HepG2 (cell line): ENCODE measurements around the gene OTULINL. TPM values are rescaled to one million over a fixed set of nuclear protein-coding genes. Genes with fewer than 3 reads are reported as not detected.
A peak's percentile ranks its signal among the peaks of the same experiment; 100 is the strongest.

Source experiments
- ARNT2 ChIP-seq: sonication (generic); formaldehyde crosslinking; IDR thresholded peaks from 2 replicates; pipeline ENCODE4 v1.8.0; 2022; ENCODE audit warnings: mild to moderate bottlenecking, low read depth, missing genetic modification reagents, moderate library complexity
- ATF1 ChIP-seq: IDR thresholded peaks from 2 replicates; pipeline ENCODE4 v1.6.1; 2016; ENCODE audit warnings: mild to moderate bottlenecking, control low read depth
- POLR2A ChIP-seq, 2 experiments: IDR thresholded peaks; 2 replicates each; pipeline ENCODE4 v1.6.1; 2011; ENCODE audit warnings: low read depth in 2 of 2, low read length in 2 of 2, mild to moderate bottlenecking in 1 of 2, moderate library complexity in 1 of 2; ENCODE audit not compliant: insufficient read depth in 1 of 2
- THAP11 ChIP-seq: IDR thresholded peaks from 2 replicates; pipeline ENCODE4 v1.6.1; 2016; ENCODE audit warnings: missing biosample characterization, missing genetic modification reagents
- TOE1 ChIP-seq: sonication (generic); formaldehyde crosslinking; IDR thresholded peaks from 2 replicates; pipeline ENCODE4 v1.4.0; 2020; ENCODE audit warnings: mild to moderate bottlenecking, missing genetic modification reagents
- ZBTB3 ChIP-seq: sonication (generic); formaldehyde crosslinking; IDR thresholded peaks from 2 replicates; pipeline ENCODE4 v1.4.0; 2020; ENCODE audit warnings: low read depth, mild to moderate bottlenecking, moderate library complexity, missing genetic modification reagents, borderline replicate concordance
- ZNF235 ChIP-seq: sonication (generic); formaldehyde crosslinking; IDR thresholded peaks from 2 replicates; pipeline ENCODE4 v1.8.1; 2023; ENCODE audit warnings: mild to moderate bottlenecking, missing genetic modification reagents, borderline replicate concordance
- ZNF296 ChIP-seq: sonication (generic); formaldehyde crosslinking; conservative IDR thresholded peaks from 2 replicates; pipeline ENCODE4 v1.5.0; 2020; ENCODE audit warnings: mild to moderate bottlenecking, missing genetic modification reagents
- ZNF543 ChIP-seq: sonication (generic); formaldehyde crosslinking; IDR thresholded peaks from 2 replicates; pipeline ENCODE4 v1.4.0; 2020; ENCODE audit warnings: mild to moderate bottlenecking, missing genetic modification reagents
- ZNF572 ChIP-seq: sonication (generic); formaldehyde crosslinking; IDR thresholded peaks from 2 replicates; pipeline ENCODE4 v1.5.1; 2020; ENCODE audit warnings: mild to moderate bottlenecking, missing genetic modification reagents
- polyA plus RNA-seq, 8 experiments: library from polyadenylated mRNA; depleted of rRNA in 3 of 8; stranded (reverse) in 7 of 8; unstranded in 1 of 8; fragments of >200 nt; fragmentation: Illumina TruSeq in 4 of 8; extraction: Trizol in 4 of 8; gene quantifications; 2 replicates each; pipeline versions ENCODE4 v1.2.1 to v1.2.3, GENCODE V29; 2011 to 2016; ENCODE audit warnings: low read depth in 4 of 8, missing spikeins in 1 of 8, mixed read lengths in 1 of 8; ENCODE audit not compliant: insufficient read depth in 1 of 8
- total RNA-seq, 5 experiments: library from RNA; depleted of rRNA; stranded (reverse); fragments of >200 nt; fragmentation: Illumina TruSeq; extraction: Trizol; gene quantifications; 2 replicates each; pipeline ENCODE4 v1.2.3, GENCODE V29; 2016; ENCODE audit warnings: low read depth in 1 of 5
- TF ChIP-seq, protein P1 (sequence below): IDR thresholded peaks from 2 replicates; pipeline ENCODE4 v1.6.1; 2016; ENCODE audit warnings: low read depth, missing genetic modification reagents, missing compliant biosample characterization
- TF ChIP-seq, protein P2 (sequence below): sonication (generic); formaldehyde crosslinking; IDR thresholded peaks from 2 replicates; pipeline ENCODE4 v1.4.0; 2020; ENCODE audit warnings: missing genetic modification reagents, borderline replicate concordance
- TF ChIP-seq, protein P3 (sequence below): IDR thresholded peaks from 2 replicates; pipeline ENCODE4 v1.6.1; 2016; ENCODE audit warnings: low read depth, control low read depth
- TF ChIP-seq, protein P4 (sequence below): sonication (generic); formaldehyde crosslinking; IDR thresholded peaks from 2 replicates; pipeline ENCODE4 v1.5.0; 2020; ENCODE audit warnings: mild to moderate bottlenecking, missing genetic modification reagents, borderline replicate concordance
- TF ChIP-seq, protein P5 (sequence below): fragments of 450-650 bp; IDR thresholded peaks from 2 replicates; pipeline ENCODE4 v1.6.1; 2017

OTULINL gene
- total and polyA plus RNA-seq, 2 of the 13 experiments (the other 11 are each of a cell fraction or from before 2014, with no cell fraction given): 0.04 to 0.40 TPM

DNA sequence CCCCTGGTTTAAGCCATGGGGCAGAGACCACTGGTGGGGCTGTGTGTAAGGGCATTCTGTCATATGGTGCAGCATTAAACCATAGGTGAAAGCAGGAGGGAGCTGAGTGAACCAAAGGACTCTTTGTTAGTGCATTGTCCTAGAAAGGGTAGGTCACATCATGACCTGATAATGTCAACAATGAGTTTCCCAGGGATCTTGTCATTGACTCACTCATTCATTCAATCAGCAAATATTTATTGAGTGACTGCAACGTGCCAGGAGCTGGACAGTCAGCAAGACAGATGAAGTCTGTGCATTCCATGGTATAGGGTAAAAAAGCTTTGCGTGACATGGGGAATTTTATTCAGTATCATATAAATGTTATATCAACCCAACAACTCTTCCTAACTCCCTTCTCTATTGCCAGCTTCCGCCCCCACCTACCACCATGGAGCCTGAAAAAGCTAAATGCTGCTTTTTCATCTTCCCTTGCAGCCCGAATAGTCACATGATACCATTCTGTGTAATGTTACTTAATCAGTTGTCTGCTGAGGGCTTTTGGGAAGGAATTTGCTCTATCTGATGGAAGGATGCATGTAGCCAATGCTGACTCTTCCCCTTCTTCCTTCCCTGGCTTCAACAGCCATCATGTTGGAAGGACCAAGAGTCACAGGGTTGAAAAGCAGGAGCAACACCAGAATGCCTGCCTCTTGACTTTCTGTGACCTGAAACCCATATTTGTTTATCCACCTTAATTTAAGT, 11.5 kb upstream of the OTULINL start (continued):
- TF ChIP-seq, protein P1, sequence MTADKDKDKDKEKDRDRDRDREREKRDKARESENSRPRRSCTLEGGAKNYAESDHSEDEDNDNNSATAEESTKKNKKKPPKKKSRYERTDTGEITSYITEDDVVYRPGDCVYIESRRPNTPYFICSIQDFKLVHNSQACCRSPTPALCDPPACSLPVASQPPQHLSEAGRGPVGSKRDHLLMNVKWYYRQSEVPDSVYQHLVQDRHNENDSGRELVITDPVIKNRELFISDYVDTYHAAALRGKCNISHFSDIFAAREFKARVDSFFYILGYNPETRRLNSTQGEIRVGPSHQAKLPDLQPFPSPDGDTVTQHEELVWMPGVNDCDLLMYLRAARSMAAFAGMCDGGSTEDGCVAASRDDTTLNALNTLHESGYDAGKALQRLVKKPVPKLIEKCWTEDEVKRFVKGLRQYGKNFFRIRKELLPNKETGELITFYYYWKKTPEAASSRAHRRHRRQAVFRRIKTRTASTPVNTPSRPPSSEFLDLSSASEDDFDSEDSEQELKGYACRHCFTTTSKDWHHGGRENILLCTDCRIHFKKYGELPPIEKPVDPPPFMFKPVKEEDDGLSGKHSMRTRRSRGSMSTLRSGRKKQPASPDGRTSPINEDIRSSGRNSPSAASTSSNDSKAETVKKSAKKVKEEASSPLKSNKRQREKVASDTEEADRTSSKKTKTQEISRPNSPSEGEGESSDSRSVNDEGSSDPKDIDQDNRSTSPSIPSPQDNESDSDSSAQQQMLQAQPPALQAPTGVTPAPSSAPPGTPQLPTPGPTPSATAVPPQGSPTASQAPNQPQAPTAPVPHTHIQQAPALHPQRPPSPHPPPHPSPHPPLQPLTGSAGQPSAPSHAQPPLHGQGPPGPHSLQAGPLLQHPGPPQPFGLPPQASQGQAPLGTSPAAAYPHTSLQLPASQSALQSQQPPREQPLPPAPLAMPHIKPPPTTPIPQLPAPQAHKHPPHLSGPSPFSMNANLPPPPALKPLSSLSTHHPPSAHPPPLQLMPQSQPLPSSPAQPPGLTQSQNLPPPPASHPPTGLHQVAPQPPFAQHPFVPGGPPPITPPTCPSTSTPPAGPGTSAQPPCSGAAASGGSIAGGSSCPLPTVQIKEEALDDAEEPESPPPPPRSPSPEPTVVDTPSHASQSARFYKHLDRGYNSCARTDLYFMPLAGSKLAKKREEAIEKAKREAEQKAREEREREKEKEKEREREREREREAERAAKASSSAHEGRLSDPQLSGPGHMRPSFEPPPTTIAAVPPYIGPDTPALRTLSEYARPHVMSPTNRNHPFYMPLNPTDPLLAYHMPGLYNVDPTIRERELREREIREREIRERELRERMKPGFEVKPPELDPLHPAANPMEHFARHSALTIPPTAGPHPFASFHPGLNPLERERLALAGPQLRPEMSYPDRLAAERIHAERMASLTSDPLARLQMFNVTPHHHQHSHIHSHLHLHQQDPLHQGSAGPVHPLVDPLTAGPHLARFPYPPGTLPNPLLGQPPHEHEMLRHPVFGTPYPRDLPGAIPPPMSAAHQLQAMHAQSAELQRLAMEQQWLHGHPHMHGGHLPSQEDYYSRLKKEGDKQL (CRISPR knock-in tag): peak; percentile 90
- TF ChIP-seq ZNF572 (CRISPR knock-in tag) (no peak), ZNF543 (CRISPR knock-in tag) (no peak), ZNF235 (no peak), ATF1 (CRISPR knock-in tag) (no peak), ZNF296 (no peak), POLR2A (IDR thresholded peaks at IDR 0.05; ENCODE audit: insufficient read depth in 1 of 2, low read depth in 2 of 2, low read length in 2 of 2) (no peak), TOE1 (CRISPR knock-in tag) (no peak), THAP11 (CRISPR knock-in tag) (0 out of 2 replicates have a peak, but pooled peaks have one; percentile 46), ZBTB3 (CRISPR knock-in tag) (no peak), ARNT2 (CRISPR knock-in tag) (no peak)
- TF ChIP-seq, protein P2, sequence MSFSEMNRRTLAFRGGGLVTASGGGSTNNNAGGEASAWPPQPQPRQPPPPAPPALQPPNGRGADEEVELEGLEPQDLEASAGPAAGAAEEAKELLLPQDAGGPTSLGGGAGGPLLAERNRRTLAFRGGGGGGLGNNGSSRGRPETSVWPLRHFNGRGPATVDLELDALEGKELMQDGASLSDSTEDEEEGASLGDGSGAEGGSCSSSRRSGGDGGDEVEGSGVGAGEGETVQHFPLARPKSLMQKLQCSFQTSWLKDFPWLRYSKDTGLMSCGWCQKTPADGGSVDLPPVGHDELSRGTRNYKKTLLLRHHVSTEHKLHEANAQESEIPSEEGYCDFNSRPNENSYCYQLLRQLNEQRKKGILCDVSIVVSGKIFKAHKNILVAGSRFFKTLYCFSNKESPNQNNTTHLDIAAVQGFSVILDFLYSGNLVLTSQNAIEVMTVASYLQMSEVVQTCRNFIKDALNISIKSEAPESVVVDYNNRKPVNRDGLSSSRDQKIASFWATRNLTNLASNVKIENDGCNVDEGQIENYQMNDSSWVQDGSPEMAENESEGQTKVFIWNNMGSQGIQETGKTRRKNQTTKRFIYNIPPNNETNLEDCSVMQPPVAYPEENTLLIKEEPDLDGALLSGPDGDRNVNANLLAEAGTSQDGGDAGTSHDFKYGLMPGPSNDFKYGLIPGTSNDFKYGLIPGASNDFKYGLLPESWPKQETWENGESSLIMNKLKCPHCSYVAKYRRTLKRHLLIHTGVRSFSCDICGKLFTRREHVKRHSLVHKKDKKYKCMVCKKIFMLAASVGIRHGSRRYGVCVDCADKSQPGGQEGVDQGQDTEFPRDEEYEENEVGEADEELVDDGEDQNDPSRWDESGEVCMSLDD (CRISPR knock-in tag): no peak
- TF ChIP-seq, protein P3, sequence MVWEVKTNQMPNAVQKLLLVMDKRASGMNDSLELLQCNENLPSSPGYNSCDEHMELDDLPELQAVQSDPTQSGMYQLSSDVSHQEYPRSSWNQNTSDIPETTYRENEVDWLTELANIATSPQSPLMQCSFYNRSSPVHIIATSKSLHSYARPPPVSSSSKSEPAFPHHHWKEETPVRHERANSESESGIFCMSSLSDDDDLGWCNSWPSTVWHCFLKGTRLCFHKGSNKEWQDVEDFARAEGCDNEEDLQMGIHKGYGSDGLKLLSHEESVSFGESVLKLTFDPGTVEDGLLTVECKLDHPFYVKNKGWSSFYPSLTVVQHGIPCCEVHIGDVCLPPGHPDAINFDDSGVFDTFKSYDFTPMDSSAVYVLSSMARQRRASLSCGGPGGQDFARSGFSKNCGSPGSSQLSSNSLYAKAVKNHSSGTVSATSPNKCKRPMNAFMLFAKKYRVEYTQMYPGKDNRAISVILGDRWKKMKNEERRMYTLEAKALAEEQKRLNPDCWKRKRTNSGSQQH (CRISPR knock-in tag): peak; percentile 83; the same call in 1 of the 2 replicates
- TF ChIP-seq, protein P4, sequence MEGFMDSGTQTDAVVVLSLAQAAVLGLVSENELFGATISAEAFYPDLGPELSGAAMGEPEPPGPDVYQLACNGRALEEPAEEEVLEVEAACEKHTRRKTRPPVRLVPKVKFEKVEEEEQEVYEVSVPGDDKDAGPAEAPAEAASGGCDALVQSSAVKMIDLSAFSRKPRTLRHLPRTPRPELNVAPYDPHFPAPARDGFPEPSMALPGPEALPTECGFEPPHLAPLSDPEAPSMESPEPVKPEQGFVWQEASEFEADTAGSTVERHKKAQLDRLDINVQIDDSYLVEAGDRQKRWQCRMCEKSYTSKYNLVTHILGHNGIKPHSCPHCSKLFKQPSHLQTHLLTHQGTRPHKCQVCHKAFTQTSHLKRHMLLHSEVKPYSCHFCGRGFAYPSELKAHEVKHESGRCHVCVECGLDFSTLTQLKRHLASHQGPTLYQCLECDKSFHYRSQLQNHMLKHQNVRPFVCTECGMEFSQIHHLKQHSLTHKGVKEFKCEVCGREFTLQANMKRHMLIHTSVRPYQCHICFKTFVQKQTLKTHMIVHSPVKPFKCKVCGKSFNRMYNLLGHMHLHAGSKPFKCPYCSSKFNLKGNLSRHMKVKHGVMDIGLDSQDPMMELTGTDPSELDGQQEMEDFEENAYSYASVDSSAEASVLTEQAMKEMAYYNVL (CRISPR knock-in tag): peak; percentile 90; the same call in 1 of the 2 replicates
- TF ChIP-seq, protein P5, sequence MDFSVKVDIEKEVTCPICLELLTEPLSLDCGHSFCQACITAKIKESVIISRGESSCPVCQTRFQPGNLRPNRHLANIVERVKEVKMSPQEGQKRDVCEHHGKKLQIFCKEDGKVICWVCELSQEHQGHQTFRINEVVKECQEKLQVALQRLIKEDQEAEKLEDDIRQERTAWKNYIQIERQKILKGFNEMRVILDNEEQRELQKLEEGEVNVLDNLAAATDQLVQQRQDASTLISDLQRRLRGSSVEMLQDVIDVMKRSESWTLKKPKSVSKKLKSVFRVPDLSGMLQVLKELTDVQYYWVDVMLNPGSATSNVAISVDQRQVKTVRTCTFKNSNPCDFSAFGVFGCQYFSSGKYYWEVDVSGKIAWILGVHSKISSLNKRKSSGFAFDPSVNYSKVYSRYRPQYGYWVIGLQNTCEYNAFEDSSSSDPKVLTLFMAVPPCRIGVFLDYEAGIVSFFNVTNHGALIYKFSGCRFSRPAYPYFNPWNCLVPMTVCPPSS: no peak
